Measurements from ENCODE around the gene ONECUT3. TPM values are rescaled to one million over a fixed set of nuclear protein-coding genes. Genes with fewer than 3 reads are reported as not detected.

The ONECUT3 gene
- total and polyA plus RNA-seq, 2 of the 4 experiments (the other 2 are of a cell fraction) = not detected

- no peaks in the 10 kb centered on the region for H3K9me3 ChIP-seq (ENCODE audit: control insufficient read depth, insufficient read depth, low read length)
- intact Hi-C loops (cut with micrococcal nuclease) = no loop called here
- peak overlapping the region; percentile 65 for H2AK9ac ChIP-seq (replicated peaks; ENCODE audit: low read depth, low read length, poor library complexity)
- no peak overlapping the region for H2AK5ac ChIP-seq (ENCODE audit: low read depth, low read length)
- no peak overlapping the region for H3K56ac ChIP-seq (ENCODE audit: extremely low read depth, insufficient read depth, low read length)
- no peak overlapping the region for H2BK120ac ChIP-seq (ENCODE audit: low read depth, low read length)
- H3K23ac ChIP-seq (ENCODE audit: low read depth, low read length) = no peak overlapping the region
- peak; percentile 28 for DNase-seq
- TF ChIP-seq MAZ (IDR thresholded peaks at IDR 0.05; ENCODE audit: borderline replicate concordance, low read depth, low read length) (peak; percentile 62; the same call in 1 of the 2 replicates), ELK1 (IDR thresholded peaks at IDR 0.05; ENCODE audit: borderline replicate concordance, low read depth, low read length) (no peak), USF2 (IDR thresholded peaks at IDR 0.05; ENCODE audit: low read depth, low read length) (0 out of 2 replicates have a peak, but pooled peaks have one; percentile 8)
- H3K9me1 ChIP-seq (ENCODE audit: insufficient read depth, low read length) = peaks cover 3% of the 10 kb centered on the region; the same call in 1 of the 2 replicates
- in situ Hi-C loops (cut with MboI; ENCODE audit: low sequenced_read_pairs) = no loop called here
- no peak overlapping the region for H3K14ac ChIP-seq (replicated peaks; ENCODE audit: low read depth, low read length)
- no peak overlapping the region for H3K18ac ChIP-seq (ENCODE audit: low read depth, low read length)
- H2AFZ ChIP-seq (replicated peaks; ENCODE audit: low read length, poor library complexity) = peak overlapping the region; percentile 99
- H4K5ac ChIP-seq (ENCODE audit: low read depth, low read length) = peak overlapping the region; percentile 40; the same call in 1 of the 2 replicates
- dilution Hi-C loops (cut with HindIII; ENCODE audit: low sequenced_read_pairs, unreplicated experiment) = no loop called here
- no peaks in the 10 kb centered on the region; the same call in 1 of the 2 replicates for H3K4me1 ChIP-seq (ENCODE audit: control insufficient read depth, insufficient read depth, low read length)
- 5% methylated on average over 17 of the region's 90 CpGs; no CpG with 5 or more reads in 1 of the 2 experiments for WGBS, 2 experiments (ENCODE audit: extremely low coverage in 2 of 2, insufficient read length in 1 of 2)
- H3K4me3 ChIP-seq (ENCODE audit: insufficient read depth, low read depth, low read length) = peak overlapping the region; percentile 66
- BruUV-seq (replicated peaks) = no TSS peak
- H2BK5ac ChIP-seq (ENCODE audit: low read depth, low read length, poor library complexity, severe bottlenecking) = no peak overlapping the region
- H4K91ac ChIP-seq (ENCODE audit: insufficient read depth, low read depth, low read length) = no peak overlapping the region; the same call in 1 of the 2 replicates
- peak; percentile 100 for ATAC-seq (ENCODE audit: low read depth)
- H3K9ac ChIP-seq (ENCODE audit: low read depth, low read length) = peak overlapping the region; percentile 78
- peaks cover 31% of the 10 kb centered on the region for H3K27me3 ChIP-seq (ENCODE audit: control insufficient read depth, insufficient read depth, low read length)
- ChIA-PET POLR2A (ENCODE audit: unreplicated experiment) (no interaction called here), CTCF (no interaction called here)
- H3K36me3 ChIP-seq (ENCODE audit: control insufficient read depth, insufficient read depth, low read length) = no peaks in the 10 kb centered on the region
- peaks cover 4% of the 10 kb centered on the region; the same call in 1 of the 2 replicates for H4K20me1 ChIP-seq (ENCODE audit: insufficient read depth, low read length)
- H4K8ac ChIP-seq (ENCODE audit: low read depth in 2 of 2, low read length in 2 of 2) = peak overlapping the region; percentile 76 to 92; a peak in 1 of 4 replicates
- H3K4ac ChIP-seq (ENCODE audit: low read depth, low read length) = 0 out of 2 replicates have a peak overlapping the region, but pooled peaks have one; percentile 5
- no peak overlapping the region for H3K27ac ChIP-seq (ENCODE audit: insufficient read depth, low read length)
- peak overlapping the region; percentile 84 for H3K4me2 ChIP-seq (ENCODE audit: low read depth, low read length)
- H3K79me1 ChIP-seq (ENCODE audit: low read depth in 1 of 2, low read length in 2 of 2) = no peaks in the 10 kb centered on the region
- no peak overlapping the region for H2BK20ac ChIP-seq (ENCODE audit: low read depth, low read length)
- no peak overlapping the region for H2BK15ac ChIP-seq (ENCODE audit: low read depth, low read length)
Measured at GRCh38 chr19:1725100-1726064, 27.9 kb upstream of the ONECUT3 start.
